Panc1 (cell line): Measurements from ENCODE around the gene PKNOX2. TPM values are rescaled to one million over a fixed set of nuclear protein-coding genes. Genes with fewer than 3 reads are reported as not detected.

Source experiments
- ATAC-seq: fragments of 200-7000 bp; cut with Tn5 transposase; 2 replicates; pipeline ENCODE4 v1.9.1; 2020; ENCODE audit warnings: mild to moderate bottlenecking, moderate library complexity
- BruUV-seq: library from RNA; stranded (reverse); fragments of 400-500 nt; replicated peaks from 2 replicates; lab custom pipeline; 2021; lab: Mats Ljungman, UMichigan
- CTCF ChIA-PET: fragments of 300-600 bp; sonication (Branson Sonifier 250); formaldehyde crosslinking; loops from one replicate; lab custom pipeline; 2022; ENCODE audit warnings: antibody characterized with exemption; lab: Charles Lee
- POLR2A ChIA-PET: fragments of 300-600 bp; sonication (Branson Sonifier 250); formaldehyde crosslinking; loops from one replicate; lab custom pipeline; 2022; ENCODE audit warnings: antibody characterized with exemption; lab: Charles Lee
- DNase-seq: peaks from one replicate; pipeline ENCODE4 v3.0.0-alpha.2; 2010; ENCODE audit warnings: low read depth, low spot score
- H3K27ac ChIP-seq: 2 replicates; pipeline ENCODE4 v1.5.1; 2011; ENCODE audit warnings: mild to moderate bottlenecking, low read length, inconsistent platforms
- H3K27me3 ChIP-seq: fragments of 200-500 bp; sonication (Bioruptor generic); 2 replicates; pipeline ENCODE4 v1.6.0; 2014; ENCODE audit warnings: low read length, inconsistent platforms; ENCODE audit not compliant: control insufficient read depth, insufficient read depth
- H3K36me3 ChIP-seq: fragments of 200-500 bp; sonication (Bioruptor generic); 2 replicates; pipeline ENCODE4 v1.5.1; 2014; ENCODE audit warnings: inconsistent platforms, mild to moderate bottlenecking, low read length, moderate library complexity; ENCODE audit not compliant: control insufficient read depth, insufficient read depth
- H3K4me1 ChIP-seq: 2 replicates; pipeline ENCODE4 v1.5.1; 2011; ENCODE audit warnings: inconsistent platforms, mild to moderate bottlenecking, low read length, moderate library complexity; ENCODE audit not compliant: control insufficient read depth, insufficient read depth
- H3K4me3 ChIP-seq, 2 experiments: 2 replicates each; pipeline ENCODE4 v1.5.1; 2011 to 2012; ENCODE audit warnings: low read depth in 2 of 2, low read length in 2 of 2, mild to moderate bottlenecking in 2 of 2, inconsistent platforms in 1 of 2, moderate library complexity in 1 of 2
- H3K9me3 ChIP-seq: fragments of 200-500 bp; sonication (Bioruptor generic); 2 replicates; pipeline ENCODE4 v1.5.1; 2014; ENCODE audit warnings: low read depth, mild to moderate bottlenecking, inconsistent platforms, low read length, moderate library complexity; ENCODE audit not compliant: control insufficient read depth, insufficient read depth
- CTCF ChIP-seq: fragments of 450-650 bp; IDR thresholded peaks from 2 replicates; pipeline ENCODE4 v1.5.1; 2017; ENCODE audit warnings: mild to moderate bottlenecking
- POLR2AphosphoS5 ChIP-seq: IDR thresholded peaks from 2 replicates; pipeline ENCODE4 v1.6.1; 2012; ENCODE audit warnings: mild to moderate bottlenecking, low read depth, low read length, moderate library complexity
- SIN3A ChIP-seq: IDR thresholded peaks from 2 replicates; pipeline ENCODE4 v1.6.1; 2012; ENCODE audit warnings: low read depth, mild to moderate bottlenecking, low read length, moderate library complexity, borderline replicate concordance; ENCODE audit not compliant: insufficient read depth
- TCF7L2 ChIP-seq: IDR thresholded peaks from 2 replicates; pipeline ENCODE4 v1.6.1; 2011; ENCODE audit warnings: mild to moderate bottlenecking, low read depth, low read length, inconsistent platforms
- in situ Hi-C: cut with HindIII; loops from 2 replicates; pipeline ENCODE4 v1.10.0; 2016; ENCODE audit warnings: low sequenced_read_pairs, low pct_unique_long_range_greater_than_20kb
- intact Hi-C: fragments of 100-400 bp; cut with micrococcal nuclease; formaldehyde crosslinking; loops from one replicate; pipeline ENCODE4 v1.10.0; 2022; ENCODE audit not compliant: unreplicated experiment
- total RNA-seq: library from RNA; stranded (reverse); gene quantifications from one replicate; pipeline ENCODE4 v1.2.1, GENCODE V29; 2021; ENCODE audit not compliant: unreplicated experiment
- TF ChIP-seq, protein P1 (sequence below), 2 experiments: IDR thresholded peaks; 2 replicates each; pipeline ENCODE4 v1.6.1; 2011 to 2012; ENCODE audit warnings: low read depth in 2 of 2, control low read depth in 1 of 2, low read length in 1 of 2, mild to moderate bottlenecking in 1 of 2, moderate library complexity in 1 of 2; ENCODE audit not compliant: insufficient read depth in 1 of 2

Gene PKNOX2
- total RNA-seq, 1 experiment from 2014 or later: not detected

- POLR2A ChIA-PET: no interaction called here
- no peaks in the 10 kb centered on the region for H3K36me3 ChIP-seq
- DNase-seq (no peak), ATAC-seq (no peak)
- no peaks in the 10 kb centered on the region for H3K4me1 ChIP-seq
- H3K27me3 ChIP-seq: peaks cover 7% of the 10 kb centered on the region; the same call in 1 of the 2 replicates
- TF ChIP-seq, protein P1, sequence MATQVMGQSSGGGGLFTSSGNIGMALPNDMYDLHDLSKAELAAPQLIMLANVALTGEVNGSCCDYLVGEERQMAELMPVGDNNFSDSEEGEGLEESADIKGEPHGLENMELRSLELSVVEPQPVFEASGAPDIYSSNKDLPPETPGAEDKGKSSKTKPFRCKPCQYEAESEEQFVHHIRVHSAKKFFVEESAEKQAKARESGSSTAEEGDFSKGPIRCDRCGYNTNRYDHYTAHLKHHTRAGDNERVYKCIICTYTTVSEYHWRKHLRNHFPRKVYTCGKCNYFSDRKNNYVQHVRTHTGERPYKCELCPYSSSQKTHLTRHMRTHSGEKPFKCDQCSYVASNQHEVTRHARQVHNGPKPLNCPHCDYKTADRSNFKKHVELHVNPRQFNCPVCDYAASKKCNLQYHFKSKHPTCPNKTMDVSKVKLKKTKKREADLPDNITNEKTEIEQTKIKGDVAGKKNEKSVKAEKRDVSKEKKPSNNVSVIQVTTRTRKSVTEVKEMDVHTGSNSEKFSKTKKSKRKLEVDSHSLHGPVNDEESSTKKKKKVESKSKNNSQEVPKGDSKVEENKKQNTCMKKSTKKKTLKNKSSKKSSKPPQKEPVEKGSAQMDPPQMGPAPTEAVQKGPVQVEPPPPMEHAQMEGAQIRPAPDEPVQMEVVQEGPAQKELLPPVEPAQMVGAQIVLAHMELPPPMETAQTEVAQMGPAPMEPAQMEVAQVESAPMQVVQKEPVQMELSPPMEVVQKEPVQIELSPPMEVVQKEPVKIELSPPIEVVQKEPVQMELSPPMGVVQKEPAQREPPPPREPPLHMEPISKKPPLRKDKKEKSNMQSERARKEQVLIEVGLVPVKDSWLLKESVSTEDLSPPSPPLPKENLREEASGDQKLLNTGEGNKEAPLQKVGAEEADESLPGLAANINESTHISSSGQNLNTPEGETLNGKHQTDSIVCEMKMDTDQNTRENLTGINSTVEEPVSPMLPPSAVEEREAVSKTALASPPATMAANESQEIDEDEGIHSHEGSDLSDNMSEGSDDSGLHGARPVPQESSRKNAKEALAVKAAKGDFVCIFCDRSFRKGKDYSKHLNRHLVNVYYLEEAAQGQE (IDR thresholded peaks at IDR 0.05; ENCODE audit: insufficient read depth in 1 of 2, low read depth in 2 of 2, low read length in 1 of 2): no peak
- TF ChIP-seq SIN3A (no peak), TCF7L2 (no peak), CTCF (no peak), POLR2AphosphoS5 (no peak)
- CTCF ChIA-PET: no interaction called here
- no peak overlapping the region for H3K4me3 ChIP-seq
- in situ Hi-C loops: no loop called here
- no peaks in the 10 kb centered on the region for H3K9me3 ChIP-seq
- intact Hi-C loops: no loop called here
- H3K27ac ChIP-seq: no peak overlapping the region
- no TSS peak for BruUV-seq
Measured at GRCh38 chr11:125464270-125464662, 299.7 kb downstream of the PKNOX2 start.

DNA sequence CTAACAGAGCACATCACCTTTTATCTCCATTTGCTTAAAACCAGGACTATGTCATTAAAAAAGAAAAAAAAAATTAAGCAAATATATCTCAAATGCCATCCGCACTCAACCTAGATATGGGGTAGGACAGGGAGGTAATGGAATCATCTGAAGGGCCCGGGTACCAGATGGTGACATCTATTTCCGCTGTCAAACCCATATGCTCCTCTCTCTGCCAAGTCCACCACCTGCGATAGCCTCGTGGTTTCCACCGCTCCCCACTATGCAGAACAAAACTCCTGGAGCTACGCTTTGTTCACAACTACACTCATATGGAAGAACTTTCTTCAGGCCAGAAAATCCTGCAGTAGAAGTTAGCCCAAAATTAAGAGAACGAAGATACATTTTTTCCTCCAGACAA lies 300.1 kb downstream of the PKNOX2 start:
- no TSS peak for BruUV-seq
- DNase-seq: no peak
- TF ChIP-seq, protein P1 (IDR thresholded peaks at IDR 0.05; ENCODE audit: insufficient read depth in 1 of 2, low read depth in 2 of 2, low read length in 1 of 2): no peak
- TF ChIP-seq POLR2AphosphoS5: no peak
- TF ChIP-seq SIN3A: no peak
- TF ChIP-seq CTCF: no peak
- TF ChIP-seq TCF7L2: no peak
- H3K4me3 ChIP-seq: no peak overlapping the region
- intact Hi-C loops: no loop called here
- no peak for ATAC-seq
- peaks cover 7% of the 10 kb centered on the region; the same call in 1 of the 2 replicates for H3K27me3 ChIP-seq
- ChIA-PET CTCF (no interaction called here), POLR2A (no interaction called here)
- no peak overlapping the region for H3K27ac ChIP-seq
- in situ Hi-C loops: no loop called here
- no peaks in the 10 kb centered on the region for H3K36me3 ChIP-seq
- no peaks in the 10 kb centered on the region for H3K9me3 ChIP-seq
- H3K4me1 ChIP-seq: no peaks in the 10 kb centered on the region
